ENCODE results near the gene CEP112.

DNA sequence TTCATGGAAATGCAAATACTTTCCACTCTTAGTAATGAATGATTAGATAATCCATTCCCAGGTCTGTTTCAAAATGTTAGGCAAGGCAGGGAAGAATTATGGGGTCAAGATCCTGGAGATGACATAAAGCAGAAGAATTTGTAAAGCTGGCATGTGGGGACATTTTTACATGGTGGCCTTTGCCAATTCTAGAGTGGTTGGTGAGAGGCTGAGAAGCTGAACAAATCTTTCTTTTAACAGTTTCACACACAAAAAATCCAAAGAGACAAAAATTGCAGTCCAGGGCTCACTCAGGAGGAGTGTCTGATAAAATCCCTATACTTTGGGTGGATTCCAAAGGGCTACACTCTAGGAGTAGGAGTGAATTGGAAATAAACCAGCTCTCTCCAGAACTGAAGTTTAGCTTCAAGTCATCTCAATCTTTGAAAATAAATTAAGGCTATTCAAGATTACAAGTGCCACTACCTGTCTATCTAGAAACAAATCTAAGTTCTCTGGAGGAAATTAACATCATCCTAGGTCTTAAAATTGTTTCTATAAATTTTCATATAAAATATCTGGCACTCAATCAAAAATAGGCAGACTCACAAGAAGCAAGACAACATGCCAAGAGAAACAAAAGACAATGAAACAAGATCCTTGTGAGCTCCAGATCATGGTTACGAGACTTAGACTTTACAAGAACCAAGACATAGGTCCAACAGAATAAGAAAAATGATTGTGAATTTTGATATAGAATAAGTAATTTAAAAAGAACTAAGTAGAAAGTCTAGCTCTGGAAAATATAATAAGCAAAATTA is 517.5 kb downstream of the CEP112 start:
- TF ChIP-seq, protein P1, sequence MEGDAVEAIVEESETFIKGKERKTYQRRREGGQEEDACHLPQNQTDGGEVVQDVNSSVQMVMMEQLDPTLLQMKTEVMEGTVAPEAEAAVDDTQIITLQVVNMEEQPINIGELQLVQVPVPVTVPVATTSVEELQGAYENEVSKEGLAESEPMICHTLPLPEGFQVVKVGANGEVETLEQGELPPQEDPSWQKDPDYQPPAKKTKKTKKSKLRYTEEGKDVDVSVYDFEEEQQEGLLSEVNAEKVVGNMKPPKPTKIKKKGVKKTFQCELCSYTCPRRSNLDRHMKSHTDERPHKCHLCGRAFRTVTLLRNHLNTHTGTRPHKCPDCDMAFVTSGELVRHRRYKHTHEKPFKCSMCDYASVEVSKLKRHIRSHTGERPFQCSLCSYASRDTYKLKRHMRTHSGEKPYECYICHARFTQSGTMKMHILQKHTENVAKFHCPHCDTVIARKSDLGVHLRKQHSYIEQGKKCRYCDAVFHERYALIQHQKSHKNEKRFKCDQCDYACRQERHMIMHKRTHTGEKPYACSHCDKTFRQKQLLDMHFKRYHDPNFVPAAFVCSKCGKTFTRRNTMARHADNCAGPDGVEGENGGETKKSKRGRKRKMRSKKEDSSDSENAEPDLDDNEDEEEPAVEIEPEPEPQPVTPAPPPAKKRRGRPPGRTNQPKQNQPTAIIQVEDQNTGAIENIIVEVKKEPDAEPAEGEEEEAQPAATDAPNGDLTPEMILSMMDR (IDR thresholded peaks at IDR 0.05; ENCODE audit: poor library complexity, severe bottlenecking), result no peak
- TF ChIP-seq, protein P2, sequence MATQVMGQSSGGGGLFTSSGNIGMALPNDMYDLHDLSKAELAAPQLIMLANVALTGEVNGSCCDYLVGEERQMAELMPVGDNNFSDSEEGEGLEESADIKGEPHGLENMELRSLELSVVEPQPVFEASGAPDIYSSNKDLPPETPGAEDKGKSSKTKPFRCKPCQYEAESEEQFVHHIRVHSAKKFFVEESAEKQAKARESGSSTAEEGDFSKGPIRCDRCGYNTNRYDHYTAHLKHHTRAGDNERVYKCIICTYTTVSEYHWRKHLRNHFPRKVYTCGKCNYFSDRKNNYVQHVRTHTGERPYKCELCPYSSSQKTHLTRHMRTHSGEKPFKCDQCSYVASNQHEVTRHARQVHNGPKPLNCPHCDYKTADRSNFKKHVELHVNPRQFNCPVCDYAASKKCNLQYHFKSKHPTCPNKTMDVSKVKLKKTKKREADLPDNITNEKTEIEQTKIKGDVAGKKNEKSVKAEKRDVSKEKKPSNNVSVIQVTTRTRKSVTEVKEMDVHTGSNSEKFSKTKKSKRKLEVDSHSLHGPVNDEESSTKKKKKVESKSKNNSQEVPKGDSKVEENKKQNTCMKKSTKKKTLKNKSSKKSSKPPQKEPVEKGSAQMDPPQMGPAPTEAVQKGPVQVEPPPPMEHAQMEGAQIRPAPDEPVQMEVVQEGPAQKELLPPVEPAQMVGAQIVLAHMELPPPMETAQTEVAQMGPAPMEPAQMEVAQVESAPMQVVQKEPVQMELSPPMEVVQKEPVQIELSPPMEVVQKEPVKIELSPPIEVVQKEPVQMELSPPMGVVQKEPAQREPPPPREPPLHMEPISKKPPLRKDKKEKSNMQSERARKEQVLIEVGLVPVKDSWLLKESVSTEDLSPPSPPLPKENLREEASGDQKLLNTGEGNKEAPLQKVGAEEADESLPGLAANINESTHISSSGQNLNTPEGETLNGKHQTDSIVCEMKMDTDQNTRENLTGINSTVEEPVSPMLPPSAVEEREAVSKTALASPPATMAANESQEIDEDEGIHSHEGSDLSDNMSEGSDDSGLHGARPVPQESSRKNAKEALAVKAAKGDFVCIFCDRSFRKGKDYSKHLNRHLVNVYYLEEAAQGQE (IDR thresholded peaks at IDR 0.05; ENCODE audit: borderline replicate concordance), result no peak
- no peak for TF ChIP-seq POLR2AphosphoS5 (IDR thresholded peaks at IDR 0.05)

All from neural cell (in vitro differentiated cells).